IPS DF 19.7 (cell line): Measurements from ENCODE around the gene MRPL23.

Source experiments
- DNase-seq: peaks from one replicate; pipeline ENCODE4 v3.0.0-alpha.2; 2013; ENCODE audit warnings: low read depth, low spot score

Gene MRPL23

DNA sequence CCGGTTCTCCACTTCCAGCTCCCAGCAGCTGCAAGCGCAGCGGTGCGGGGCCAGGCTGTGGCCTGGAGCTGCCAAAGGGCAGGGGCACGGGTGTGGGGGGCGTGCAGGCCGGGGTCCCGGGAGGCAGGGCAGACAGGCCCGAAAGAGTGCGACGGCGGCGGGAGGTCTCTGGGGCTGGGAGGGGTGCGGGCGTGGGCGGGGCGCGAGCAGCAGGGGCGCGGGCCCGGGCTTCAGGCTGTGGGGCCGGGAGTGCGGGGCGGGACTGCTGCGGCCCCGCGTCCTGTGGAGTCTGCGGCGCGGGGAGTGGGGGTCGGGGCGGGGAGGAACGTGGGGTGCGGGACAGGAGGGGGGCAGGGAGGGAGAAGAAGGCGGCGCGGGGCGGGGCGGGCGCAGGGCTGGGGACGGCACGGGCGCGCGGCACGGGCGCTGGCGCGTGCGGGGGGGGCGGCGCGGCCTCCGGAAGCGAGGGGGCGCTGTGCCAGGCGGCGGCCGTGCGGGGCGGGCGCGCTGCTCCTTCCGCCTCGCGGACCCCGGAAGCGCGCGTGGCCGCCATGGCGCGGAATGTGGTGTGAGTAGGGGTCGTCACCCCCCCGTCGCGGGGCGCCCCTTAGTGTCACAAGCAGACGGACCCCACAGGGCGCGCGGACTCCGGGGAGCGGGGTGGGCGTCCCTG, at the start of gene MRPL23:
TSS of gene MRPL23 (plus strand) at position 521 of the 673 bp plus-strand sequence. CDS start at position 552, 31 bp downstream.
- no peak for DNase-seq

DNA sequence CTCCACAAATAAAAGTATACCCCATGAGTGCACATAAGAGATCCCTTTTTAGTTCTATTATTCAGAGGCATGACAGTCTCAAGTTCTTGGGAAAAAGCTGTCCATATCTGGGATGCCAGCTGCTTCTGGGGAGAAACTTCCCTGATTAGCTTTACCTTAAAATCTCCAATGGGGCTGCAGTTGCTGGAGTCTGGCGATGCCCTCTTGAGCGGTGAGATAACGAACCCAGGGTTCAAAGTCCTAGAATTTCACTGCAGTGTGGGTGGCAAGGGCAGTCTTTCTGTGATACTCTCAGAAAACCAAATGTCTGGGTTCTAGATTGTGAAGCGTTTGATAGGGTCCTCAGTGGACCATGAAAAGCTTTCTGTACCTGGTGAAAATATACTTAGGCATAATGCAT, 48.0 kb upstream of the MRPL23 start:
- DNase-seq: no peak

DNA sequence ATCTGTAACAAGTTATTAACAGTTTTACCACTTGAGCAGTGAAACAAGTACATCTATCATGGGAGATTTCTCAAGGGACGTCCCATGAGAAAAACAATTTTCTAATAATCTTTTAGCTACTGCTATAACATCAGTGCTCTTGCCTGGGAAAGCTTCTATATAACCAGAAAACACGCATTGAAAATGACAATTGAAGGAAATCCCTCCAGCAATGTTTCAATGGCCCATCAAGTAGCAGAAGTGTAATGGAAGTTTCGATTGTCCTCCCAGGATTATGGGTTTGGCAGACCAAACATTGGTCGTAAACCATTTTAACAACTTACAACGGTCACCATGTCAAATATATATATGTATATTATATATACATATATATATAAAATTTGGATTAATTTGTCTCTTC, 47.4 kb upstream of the MRPL23 start:
- no peak for DNase-seq

DNA sequence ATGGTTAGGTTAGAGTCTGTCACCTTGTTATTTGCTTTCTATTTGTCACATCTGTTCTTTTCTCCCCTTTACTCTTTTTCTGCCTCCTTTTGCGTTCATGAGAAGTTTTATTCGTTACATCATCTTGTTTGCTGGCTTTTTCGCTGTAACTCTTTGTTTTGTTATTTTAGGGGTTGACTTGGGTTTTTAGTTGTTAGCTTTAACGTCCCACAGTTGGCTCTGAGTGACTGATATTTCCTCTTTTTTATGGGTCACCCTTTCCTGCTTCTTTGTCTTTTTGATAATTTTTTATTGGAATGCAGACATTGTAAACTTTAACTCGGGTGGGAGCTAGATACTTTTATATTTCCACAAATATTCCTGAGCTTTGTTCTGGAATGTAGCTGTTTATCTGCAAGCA, 41.0 kb upstream of the MRPL23 start:
- DNase-seq: no peak

DNA sequence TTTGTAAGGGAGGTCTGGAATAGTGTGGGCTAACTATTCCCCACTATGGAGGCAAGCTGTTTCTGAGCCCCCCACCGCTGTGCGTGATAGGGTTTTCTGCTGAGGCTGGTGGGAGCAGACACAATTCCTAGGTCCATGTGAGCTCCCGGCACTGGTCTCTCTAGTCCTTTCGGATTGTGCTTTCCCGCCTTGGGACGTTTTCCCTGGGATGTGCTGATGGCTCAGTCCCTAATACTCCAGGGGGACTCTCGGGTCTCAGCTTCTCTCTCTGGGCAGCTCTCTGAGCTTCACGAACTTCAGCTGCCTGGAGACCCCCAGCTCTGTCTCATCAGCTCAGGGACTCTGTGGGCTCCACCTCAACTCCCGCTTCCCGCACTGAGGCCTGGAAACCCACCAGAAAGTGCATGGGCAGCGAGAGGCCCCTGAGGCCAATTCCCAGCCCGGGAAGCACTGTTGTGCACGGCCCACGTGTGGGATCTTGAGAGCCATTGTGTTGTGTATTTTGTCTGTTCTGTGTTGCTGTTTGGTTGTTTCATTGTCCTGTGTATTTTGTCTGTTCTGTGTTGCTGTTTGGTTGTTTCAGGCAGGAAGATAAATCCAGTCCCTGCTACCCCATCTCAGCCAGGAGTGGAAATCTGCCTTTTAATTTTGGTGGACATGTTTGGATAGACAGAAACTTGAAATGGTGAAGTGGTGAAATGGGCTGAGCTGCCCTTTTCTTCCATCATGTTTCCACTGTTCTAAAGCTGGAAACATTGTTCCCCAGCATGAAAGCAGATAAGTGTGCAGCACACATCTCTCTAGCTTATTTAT, 40.3 kb upstream of the MRPL23 start:
- no peak for DNase-seq

DNA sequence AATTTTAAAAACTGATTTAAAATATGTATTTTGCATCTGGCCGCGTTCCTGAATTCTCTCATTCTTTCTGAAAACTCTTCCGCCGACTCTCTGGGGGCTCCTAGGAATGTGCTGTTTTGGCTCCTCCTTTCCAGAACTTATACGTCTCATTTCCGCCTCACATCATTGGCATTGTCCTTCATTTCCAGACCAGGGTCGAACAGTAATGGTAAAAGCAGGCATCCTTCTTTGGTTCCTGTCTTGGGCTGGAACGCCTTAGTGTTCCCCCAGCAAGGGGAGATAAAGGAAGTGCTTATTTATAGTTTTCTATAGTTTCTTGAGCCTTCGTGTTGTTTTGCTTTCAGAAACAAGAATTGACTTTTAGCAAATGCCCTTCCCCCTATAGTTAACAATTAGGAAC, 38.5 kb upstream of the MRPL23 start:
- DNase-seq: no peak

DNA sequence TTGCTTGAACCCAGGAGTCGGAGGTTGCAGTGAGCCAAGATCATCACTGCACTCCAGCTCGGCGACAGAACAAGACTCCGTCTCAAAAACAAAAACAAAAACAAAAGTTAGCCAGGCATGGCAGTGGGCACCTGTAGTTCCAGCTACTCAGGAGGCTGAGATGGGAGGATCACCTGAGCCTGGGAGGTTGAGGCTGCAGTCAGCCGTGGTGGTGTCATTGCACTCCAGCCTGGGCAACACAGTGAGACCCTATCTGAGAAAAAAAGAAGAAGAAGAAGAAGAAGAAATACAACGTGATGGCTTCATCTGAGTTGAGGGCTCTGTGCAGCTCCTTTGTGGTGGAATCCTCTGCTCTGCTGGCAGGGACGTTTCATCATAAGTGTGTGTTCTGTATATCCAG, 37.6 kb upstream of the MRPL23 start:
- DNase-seq: no peak

DNA sequence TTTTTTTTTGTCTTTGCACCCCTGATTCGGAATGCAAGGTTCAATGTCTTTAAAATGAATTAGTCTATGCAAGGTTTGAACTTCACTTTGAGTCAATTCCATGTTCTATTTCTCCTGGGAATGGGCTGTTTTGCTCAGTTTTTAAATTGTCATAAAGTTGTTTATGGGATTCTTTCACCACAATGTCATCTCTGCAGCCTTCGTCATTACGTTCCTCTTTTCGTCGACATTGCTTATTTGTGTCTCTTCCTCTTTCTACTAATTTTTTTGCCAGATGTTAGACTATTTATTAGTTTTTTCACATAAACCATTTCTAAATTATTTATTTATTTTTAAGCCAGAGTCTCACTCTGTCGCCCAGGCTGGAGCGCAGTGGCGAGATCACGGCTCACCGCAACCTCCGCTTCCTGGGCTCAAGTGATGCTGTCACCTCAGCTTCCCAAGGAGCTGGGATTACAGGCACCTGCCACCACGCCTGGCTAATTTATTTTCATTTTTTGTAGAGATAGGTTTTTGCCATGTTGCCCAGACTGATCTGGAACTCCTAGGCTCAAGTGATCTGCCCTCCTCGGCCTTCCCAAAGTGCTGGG, 34.7 kb upstream of the MRPL23 start:
- no peak for DNase-seq

DNA sequence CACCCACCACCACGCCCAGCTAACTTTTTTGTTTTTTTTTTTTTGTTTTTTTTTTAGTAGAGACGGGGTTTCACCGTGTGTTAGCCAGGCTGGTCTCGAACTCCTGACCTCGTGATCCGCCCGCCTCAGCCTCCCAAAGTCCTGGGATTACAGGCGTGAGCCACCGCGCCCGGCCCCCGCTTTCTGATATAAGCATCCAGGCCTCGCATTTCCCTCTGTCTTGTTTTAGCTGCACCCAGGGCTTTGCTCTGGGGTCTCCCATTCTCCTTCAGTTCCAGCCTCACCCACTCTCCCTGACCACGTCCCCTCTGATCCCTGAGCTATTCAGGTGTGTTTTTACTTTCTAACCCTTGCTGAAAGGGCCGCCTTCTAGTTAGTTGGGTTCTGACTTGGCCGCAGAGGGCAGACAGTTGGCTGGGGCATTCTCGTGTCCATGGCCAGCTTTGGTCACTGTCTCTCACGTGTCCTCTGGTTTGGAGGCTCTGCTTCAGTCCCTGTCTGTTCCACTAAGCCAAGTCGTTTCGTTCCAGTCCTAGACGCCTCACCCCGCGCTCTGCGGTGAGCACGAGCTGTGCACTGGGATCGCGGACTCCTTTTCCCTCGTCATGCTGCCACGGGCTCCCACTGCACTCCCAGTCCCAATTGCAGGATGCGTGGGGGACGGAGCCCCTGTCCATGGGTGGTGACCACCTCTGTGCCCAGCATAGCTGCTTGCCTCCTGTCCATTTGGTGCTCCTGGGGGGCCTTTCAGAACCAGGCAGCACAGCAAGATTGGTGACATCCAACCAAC, 33.7 kb upstream of the MRPL23 start:
- no peak for DNase-seq

DNA sequence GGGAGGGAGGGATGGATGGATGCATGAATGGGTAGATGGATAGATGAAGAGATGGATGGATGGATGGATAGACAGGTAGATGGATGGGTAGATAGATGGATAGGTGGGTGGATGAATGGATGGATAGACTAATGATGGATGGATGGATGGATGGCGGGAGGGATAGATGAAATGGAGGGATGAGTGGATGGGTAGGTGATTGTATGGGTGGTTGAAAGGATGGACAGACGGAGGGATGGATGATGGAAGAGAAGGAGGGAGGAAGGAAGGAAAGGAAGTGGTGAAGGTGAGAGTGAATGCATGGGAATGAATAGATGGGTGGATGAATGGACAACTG, 31.4 kb upstream of the MRPL23 start:
- DNase-seq: no peak

DNA sequence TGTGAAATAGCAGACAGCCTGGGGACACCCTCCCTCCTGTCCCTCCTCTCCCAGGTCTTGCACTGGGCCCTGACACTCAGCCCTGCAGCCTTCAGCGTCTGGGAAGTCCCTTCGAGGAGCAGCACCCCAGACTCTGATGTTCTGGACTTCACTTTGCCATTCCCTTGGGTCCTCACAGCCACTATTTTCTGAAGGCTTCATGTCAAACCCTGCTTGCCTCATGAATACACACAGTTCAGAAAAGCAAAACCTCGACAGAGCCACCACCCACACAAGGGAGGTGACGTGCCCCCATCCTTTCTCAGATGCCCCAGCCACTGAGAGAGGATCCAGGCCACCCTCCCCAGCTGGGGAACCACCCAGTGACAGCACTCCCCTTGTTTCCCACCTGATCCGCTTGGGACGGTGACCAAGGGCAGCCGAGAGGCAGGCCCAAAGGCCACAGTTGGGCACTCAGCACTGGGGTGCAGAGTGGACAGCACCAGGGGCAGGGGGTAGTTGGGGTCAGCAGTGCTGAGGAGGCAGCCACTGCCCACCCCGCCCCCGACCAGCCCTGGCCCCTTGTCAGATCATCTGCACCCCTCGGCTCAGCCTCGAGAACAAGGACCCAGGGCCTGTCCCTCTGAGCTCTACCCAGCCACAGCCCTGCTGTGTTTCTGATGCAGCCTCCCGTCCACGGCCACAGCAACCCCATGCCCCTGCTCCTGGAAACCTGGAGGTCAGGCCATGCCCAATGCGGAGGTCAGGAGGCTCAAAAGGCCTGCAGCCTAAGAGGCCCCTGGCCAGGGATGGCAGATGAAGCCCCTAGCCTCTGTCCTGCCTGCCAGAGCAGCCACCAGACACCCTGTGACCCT, 30.8 kb upstream of the MRPL23 start:
- no peak for DNase-seq

DNA sequence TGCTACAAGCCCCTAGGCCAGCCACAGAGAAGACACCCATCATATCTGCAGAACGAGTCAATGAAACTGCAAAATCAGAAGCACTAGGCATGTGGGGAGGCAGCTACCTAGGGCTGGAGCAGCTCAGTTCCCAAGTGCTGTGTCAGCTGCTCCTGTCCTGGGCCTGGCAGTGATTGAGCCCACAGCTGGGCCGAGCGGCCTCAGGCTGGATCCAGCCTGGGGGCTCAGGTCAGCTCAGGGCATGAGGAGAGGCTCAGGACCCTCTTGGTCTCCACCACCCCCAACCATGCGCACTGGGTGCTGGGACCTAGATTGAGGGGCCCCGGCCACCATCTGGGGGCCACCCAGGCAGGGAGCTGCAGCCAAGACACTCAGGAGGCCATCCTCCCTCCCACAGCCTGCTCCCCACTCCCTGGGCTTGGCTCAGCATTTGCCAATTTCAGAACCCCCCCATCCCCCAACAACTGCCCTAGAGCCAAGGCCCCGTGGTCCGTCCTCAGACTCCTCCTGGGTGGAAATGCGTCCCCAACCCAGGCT, 30.1 kb upstream of the MRPL23 start:
- no peak for DNase-seq

DNA sequence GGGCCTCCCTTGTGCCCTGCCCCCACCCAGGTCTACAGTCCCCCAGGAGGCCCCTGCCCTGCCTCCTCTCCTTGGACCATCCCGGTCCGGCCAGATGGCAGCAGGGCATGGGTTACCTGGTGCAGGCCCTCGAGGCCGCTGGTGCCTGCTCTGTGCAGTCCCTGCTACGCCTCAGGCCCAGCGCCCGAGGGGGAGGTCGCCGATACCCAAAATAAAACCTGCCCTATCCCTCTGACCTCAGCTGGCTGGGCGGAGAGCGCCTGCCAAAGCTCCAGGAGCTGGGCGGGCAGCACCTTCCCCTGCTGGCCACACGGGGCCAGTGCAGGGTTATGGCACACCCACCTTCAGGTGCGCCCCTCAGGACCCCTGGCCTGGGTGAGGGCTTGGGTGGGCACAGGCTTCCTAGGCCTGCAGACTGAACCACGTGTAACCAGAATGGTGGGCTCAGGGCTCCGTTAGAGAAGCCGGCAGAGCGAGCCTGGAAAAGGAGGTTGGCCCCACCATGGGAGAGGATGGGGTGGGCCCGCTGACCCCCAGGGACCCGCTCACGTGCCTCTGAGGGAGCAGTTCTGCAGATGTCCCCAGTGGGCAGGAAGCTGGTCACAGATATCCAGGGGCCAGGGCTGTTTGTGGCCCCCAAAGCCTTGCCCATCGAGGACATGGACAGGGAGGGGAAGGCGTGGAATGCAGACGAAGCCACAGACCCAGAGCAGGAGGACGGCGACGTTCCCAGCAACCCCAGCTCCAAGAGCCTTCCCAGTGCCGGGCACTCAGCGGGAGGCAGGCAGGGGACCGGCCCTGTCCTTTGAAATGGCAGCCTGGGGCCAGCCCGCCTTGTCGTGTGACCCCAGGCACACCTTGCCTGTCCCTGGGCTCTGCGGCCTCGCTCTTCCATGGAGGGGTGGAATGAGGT, 29.4 kb upstream of the MRPL23 start:
- DNase-seq: no peak

DNA sequence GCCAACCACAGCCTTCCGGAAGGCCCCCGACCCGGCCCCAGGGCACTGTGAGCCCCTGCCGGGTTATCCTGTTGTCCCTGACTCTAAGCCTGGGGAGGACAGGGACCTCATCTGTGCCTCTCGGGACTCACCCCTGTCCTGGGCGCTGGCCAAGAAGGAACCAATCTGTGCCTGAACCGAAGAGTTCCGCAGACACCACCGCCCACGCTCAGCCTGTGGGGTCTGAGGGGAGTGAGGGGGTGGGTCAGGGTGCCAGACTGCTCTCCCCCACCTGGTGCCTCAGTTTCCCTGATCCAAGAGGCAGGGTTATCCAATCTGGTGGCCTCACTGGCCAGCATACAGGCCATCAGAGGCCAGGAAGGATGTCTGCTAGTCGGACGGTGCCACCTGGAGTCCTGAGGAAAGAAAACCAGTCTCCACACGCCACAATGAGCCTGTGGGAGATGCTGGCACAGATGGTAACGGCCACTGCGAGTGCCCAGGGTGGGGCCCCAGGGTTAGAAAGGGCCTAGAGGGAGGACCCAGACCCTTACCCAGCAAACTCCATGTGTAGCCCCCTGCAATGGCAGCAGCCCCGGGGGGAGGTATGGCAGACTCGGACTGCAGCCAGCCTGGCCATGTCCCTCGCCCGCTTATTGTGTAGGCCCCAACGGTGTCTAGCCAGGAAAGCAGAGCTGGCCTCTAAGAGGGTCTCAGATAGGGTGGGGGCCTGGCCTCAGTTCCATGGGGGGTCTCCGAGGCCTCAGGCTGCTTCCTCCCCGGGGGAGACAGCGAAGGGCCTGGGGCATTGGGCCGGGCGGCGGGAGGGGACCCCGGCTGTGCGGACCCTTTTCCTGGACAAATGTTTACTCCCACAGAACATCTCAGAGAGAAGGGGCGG, 28.5 kb upstream of the MRPL23 start:
- DNase-seq: no peak

DNA sequence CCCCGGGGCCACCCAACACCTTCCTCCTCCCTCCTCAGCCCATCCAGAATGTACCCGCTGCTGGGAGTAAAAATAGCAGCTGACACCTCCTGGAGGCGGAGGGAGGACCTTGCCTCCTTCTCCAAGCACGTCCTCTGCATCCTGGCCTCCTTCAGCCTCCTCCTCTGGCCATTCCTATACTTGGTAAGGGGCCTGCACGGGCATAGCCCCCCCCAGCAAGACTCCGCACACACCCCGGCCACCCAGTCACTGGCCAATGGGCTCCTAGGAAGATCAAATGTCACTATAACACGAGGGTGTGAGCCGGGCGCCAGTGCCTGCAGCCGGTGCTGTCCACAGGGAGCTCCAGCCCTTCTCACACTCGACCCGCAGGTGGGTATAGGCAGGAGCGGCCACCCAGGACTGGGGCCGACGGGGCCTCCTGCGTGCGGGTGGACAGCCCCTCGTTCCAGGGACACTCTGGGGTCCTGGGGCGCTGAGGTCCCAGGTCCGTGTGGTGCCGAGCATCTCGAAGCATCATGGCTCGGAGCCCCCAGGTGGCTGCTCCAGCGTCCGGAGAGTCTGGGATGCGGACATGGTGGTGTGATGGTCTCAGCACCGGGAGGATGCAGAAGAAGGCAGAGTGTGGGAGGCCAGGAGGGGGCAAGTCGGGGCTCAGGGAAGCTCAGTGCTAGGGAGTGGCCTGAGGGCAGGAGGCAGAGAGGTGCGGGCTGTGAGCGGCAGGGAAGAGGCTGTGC, 27.6 kb upstream of the MRPL23 start, which contains the start of gene TNNT3:
TSS of gene TNNT3 (plus strand) at position 313 of the 737 bp plus-strand sequence. CDS start 3,172 bp downstream, outside the sequence.
- no peak for DNase-seq

DNA sequence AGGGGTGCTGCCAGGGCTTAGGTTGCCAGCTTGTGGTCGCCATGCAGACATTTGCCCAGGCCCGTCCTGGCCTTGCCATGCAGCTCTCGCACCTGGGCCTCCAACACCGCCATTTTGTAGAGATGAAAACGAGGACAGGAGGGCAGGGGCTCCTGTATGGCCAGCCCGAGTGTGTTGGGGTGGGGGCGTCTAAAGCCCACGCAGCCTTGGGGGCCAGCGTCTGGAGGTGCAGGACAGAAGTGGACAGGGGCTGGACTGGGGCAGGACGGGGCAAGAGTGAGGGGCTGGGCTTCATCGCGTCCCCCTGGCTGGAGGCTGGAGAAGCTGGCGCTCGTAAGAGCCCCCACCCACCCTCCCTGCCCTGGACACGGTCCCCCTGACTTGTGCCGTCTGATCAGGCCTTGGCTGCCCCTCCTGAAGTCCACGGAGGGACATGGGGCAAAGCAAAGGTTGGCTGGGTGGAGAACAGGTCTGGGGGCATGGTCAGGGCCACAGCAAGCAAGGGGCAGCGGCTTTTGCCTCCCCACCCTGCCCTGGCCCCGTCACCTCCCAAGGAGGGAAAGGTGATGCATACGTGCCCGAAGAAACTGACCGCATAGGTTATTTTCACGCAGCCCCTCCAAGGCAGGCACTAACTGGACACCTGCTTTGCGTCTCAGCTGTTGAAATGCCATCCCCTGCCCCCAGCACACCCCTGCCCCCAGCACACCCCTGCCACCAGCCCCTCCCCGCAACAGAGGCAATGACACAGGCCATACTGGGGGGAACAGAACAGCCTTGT, 26.8 kb upstream of the MRPL23 start:
- DNase-seq: no peak

DNA sequence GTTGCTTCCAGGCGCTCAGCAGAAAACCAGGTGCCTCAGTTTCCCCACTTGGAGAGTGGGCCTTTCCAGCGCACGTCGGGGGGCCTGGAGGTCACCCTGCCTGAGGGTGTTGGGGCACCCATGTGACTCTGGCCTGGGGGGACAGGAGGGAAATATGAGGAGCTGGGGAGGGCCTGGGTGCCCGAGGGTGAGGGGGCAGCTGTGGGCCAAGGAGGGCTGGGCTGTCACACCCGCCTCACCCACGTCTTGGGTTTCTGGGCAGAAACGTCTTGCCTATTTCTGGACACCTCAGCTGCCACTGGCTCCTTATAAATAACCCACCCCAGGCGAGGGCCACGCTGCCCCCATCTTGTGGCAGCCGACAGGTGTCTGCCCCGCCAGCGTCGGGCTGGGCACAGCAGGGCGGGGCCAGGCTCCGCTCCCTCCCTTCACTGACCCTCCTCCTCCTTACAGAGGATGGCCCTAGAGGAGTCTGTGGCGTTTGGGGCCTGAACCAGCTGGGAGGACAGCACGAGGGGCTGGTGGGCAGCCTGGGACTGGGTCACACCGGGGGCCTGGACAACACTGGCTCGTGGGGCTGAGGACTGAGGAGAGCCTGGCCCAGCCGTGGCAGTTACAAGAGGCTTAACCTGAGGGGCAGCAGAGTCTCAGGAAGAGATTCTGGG, 26.1 kb upstream of the MRPL23 start:
- DNase-seq: no peak
